Measurements from ENCODE around the gene PROX2. TPM values are rescaled to one million over a fixed set of nuclear protein-coding genes. Genes with fewer than 3 reads are reported as not detected.

PROX2 gene
- total RNA-seq, 1 donor from 2014 or later: not detected

GRCh38 chr14:74832849-74833248 lies 43.1 kb downstream of the PROX2 start:
- no peak for TF ChIP-seq CTCF (conservative IDR thresholded peaks at IDR 0.05)
- Mint-ChIP-seq H3K9me3 (no peaks in the 10 kb centered on the region), H3K4me3 (no peak overlapping the region), H3K27me3 (no peaks in the 10 kb centered on the region), H3K27ac (no peak overlapping the region), H3K4me1 (ENCODE audit: unreplicated experiment) (peaks cover 13% of the 10 kb centered on the region), H3K36me3 (peaks cover 22% of the 10 kb centered on the region)
- no peak for DNase-seq (ENCODE audit: extremely low spot score, unreplicated experiment)

GRCh38 chr14:74829251-74829650 lies 46.7 kb downstream of the PROX2 start:
- Mint-ChIP-seq H3K27ac (no peak overlapping the region), H3K4me3 (no peak overlapping the region), H3K4me1 (ENCODE audit: unreplicated experiment) (no peaks in the 10 kb centered on the region), H3K9me3 (no peaks in the 10 kb centered on the region), H3K36me3 (peaks cover 16% of the 10 kb centered on the region), H3K27me3 (no peaks in the 10 kb centered on the region)
- DNase-seq (ENCODE audit: extremely low spot score, unreplicated experiment): no peak
- TF ChIP-seq CTCF (conservative IDR thresholded peaks at IDR 0.05): no peak

- peak overlapping the region; percentile 7 for H3K27ac Mint-ChIP-seq
- no peak for TF ChIP-seq CTCF (conservative IDR thresholded peaks at IDR 0.05)
Observed at GRCh38 chr14:74826574-74826973, 49.4 kb downstream of the PROX2 start.

More at GRCh38 chr14:74826574-74826973, 49.4 kb downstream of the PROX2 start:
- Mint-ChIP-seq H3K9me3 (no peaks in the 10 kb centered on the region), H3K4me3 (no peak overlapping the region), H3K36me3 (peaks cover 16% of the 10 kb centered on the region), H3K27me3 (no peaks in the 10 kb centered on the region), H3K4me1 (ENCODE audit: unreplicated experiment) (no peaks in the 10 kb centered on the region)
- no peak for DNase-seq (ENCODE audit: extremely low spot score, unreplicated experiment)

Other genes starting within 250 kb of the PROX2 start
- gene AREL1, start 163.1 kb downstream of the PROX2 start, total RNA-seq (ENCODE audit: low replicate concordance): 41.5 and 41.6 TPM in 2 replicates
- 44.6 and 48.0 TPM in 2 replicates for gene FCF1, start 163.0 kb downstream of the PROX2 start, total RNA-seq (ENCODE audit: low replicate concordance)
- 65.4 and 90.4 TPM in 2 replicates for gene YLPM1, start 112.8 kb downstream of the PROX2 start, total RNA-seq (ENCODE audit: low replicate concordance)
- gene DLST, start 5.8 kb upstream of the PROX2 start, total RNA-seq (ENCODE audit: low replicate concordance): 97.2 and 114 TPM in 2 replicates
- gene RPS6KL1, start 47.1 kb upstream of the PROX2 start, total RNA-seq (ENCODE audit: low replicate concordance): 5.3 and 7.5 TPM in 2 replicates
- 8.4 and 16.8 TPM in 2 replicates for gene PGF, start 79.5 kb upstream of the PROX2 start, total RNA-seq (ENCODE audit: low replicate concordance)
- gene EIF2B2, start 126.8 kb upstream of the PROX2 start, total RNA-seq (ENCODE audit: low replicate concordance): 36.5 and 45.0 TPM in 2 replicates
- 19.3 and 28.5 TPM in 2 replicates for gene MLH3, start 175.3 kb upstream of the PROX2 start, total RNA-seq (ENCODE audit: low replicate concordance)
- gene ACYP1, start 187.9 kb upstream of the PROX2 start, total RNA-seq (ENCODE audit: low replicate concordance): 12.9 and 20.7 TPM in 2 replicates
- 3.7 and 4.7 TPM in 2 replicates for gene ZC2HC1C, start 193.5 kb upstream of the PROX2 start, total RNA-seq (ENCODE audit: low replicate concordance)

Measured in type B pancreatic cell (in vitro differentiated cells).